ENCODE measurements around the gene LGALS13.

DNA sequence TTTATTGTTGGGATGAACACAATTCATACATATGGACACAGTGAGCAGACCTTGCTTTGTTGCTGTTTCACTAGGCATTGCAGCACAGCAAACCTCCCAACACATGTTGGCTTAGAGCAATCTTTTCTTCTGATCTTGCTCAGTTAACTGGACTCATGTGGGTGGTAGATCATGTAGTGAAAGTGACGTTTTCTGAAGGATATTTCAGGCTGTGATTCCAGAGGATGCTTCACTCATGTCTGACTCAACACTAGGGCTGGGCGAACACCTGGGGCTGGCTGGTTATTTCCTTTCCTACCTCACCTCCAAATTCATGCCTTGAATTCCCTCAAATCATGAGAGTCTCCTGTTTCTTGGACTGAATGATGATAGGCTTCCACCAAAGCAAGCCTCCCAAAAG, 14.3 kb upstream of the LGALS13 start:
- TF ChIP-seq TAF1 (IDR thresholded peaks at IDR 0.05; ENCODE audit: low read depth, low read length) = no peak
- TF ChIP-seq POLR2A (IDR thresholded peaks at IDR 0.05; ENCODE audit: low read depth, low read length) = no peak
- no peak for TF ChIP-seq POLR2AphosphoS5 (IDR thresholded peaks at IDR 0.05; ENCODE audit: low read depth, low read length)
- TF ChIP-seq SPI1 (IDR thresholded peaks at IDR 0.05; ENCODE audit: low read depth, low read length) = no peak
- TF ChIP-seq PAX5 (IDR thresholded peaks at IDR 0.05; ENCODE audit: insufficient read depth, low read length, severe bottlenecking) = no peak

Measured in GM12891 (cell line).